Measurements from ENCODE around the gene SYNPO. TPM values are rescaled to one million over a fixed set of nuclear protein-coding genes. Genes with fewer than 3 reads are reported as not detected.
A peak's percentile ranks its signal among the peaks of the same experiment; 100 is the strongest.

SYNPO gene
- polyA plus RNA-seq, 2 of the 4 experiments (the other 2 are of a cell fraction) = 13.7 to 33.9 TPM

DNA sequence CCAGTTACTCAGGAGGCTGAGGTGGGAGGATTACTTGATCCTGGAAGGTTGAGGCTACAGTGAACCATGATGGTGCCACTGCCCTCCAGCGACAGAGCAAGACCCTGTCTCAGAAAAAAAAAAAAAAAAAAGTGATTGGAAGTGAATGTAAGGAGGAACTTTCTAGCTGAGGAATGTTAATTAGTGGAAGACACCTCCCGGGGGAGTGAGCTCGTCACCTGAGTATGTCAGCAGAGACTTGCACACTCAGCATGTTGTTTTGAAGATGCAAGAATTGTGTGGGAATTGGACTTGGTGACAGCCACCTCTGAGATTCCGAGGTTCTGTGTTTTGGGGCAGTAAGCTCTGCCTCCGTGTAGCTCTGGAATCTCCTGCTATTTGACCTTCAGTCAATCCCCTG lies 3.6 kb downstream of the SYNPO start:
- CTCF ChIA-PET = interaction anchor here (2.1 to 10.6 kb wide), 4 partner anchors 12 to 185 kb away, joined by 6 to 143 read pairs (median 52); partner anchors contain the start of gene MYOZ3
- FAIRE-seq (no peak), DNase-seq (ENCODE audit: low read depth in 1 of 2, low spot score in 1 of 2) (no peak), ATAC-seq (no peak)
- TF ChIP-seq MAFK (IDR thresholded peaks at IDR 0.05; ENCODE audit: partially characterized antibody) = peak; percentile 71
- TF ChIP-seq REST (IDR thresholded peaks at IDR 0.05) = no peak
- Histone ChIP-seq H3K4me1 (peaks cover 61% of the 10 kb centered on the region), H3K27ac (peak overlapping the region; percentile 95 to 96), H3K4me3 (no peak overlapping the region), H3K4me2 (peak overlapping the region; percentile 93), H3K9me3 (no peaks in the 10 kb centered on the region)
- POLR2A ChIA-PET = interaction anchor here (1.4 kb wide), 1 partner anchor 11 kb away, joined by 4 read pairs; no protein-coding TSS in a partner anchor
- WGBS (ENCODE audit: missing lambda C conversion rate) = 75% methylated on average over 5 of the region's 5 CpGs

DNA sequence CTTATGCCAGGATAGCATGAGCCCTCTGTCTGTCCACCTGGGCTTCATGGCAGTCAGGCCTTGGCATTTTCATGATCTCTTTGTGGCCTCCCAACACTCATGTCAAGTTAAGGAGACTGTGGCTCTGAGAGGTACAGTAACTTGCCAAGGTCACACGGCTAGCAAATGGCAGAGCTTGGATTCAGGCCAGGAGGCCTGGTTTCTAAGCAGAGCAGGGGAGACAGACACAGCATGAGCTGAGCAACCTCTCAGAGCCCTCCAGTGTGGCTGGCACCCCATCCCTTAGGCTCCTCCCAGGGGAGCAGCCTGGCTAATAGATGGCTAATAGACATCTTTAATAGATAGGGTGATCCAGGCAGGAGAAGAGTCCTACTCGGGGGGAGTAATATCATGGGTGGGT lies 4.1 kb downstream of the SYNPO start:
- H3K27ac ChIP-seq = peak overlapping the region; percentile 95 to 96
- DNase-seq (ENCODE audit: low read depth in 1 of 2, low spot score in 1 of 2) (no peak), ATAC-seq (no peak), FAIRE-seq (no peak)
- ChIA-PET CTCF (interaction anchor here (0.7 to 10.6 kb wide), 7 partner anchors 12 to 186 kb away, joined by 3 to 143 read pairs (median 6); partner anchors contain the start of gene MYOZ3), POLR2A (interaction anchor here (1.4 kb wide), 1 partner anchor 11 kb away, joined by 4 read pairs; no protein-coding TSS in a partner anchor)
- H3K4me3 ChIP-seq = no peak overlapping the region
- TF ChIP-seq HOXA7 (CRISPR knock-in tag; IDR thresholded peaks at IDR 0.05) (no peak), HOXB13 (CRISPR knock-in tag; IDR thresholded peaks at IDR 0.05; ENCODE audit: low read depth) (no peak), FOSB (CRISPR knock-in tag; IDR thresholded peaks at IDR 0.05) (no peak), NR3C1 (IDR thresholded peaks at IDR 0.05) (no peak), GATA3 (IDR thresholded peaks at IDR 0.05; ENCODE audit: borderline replicate concordance) (no peak), KDM1A (IDR thresholded peaks at IDR 0.05; ENCODE audit: low read depth) (no peak), BHLHE40 (IDR thresholded peaks at IDR 0.05; ENCODE audit: low read depth, low read length) (no peak), RFX5 (IDR thresholded peaks at IDR 0.05) (no peak), RARB (CRISPR knock-in tag; IDR thresholded peaks at IDR 0.05) (no peak), NPAS2 (CRISPR knock-in tag; IDR thresholded peaks at IDR 0.05; ENCODE audit: borderline replicate concordance) (no peak), CTCF (IDR thresholded peaks at IDR 0.05) (no peak), CBX2 (IDR thresholded peaks at IDR 0.05; ENCODE audit: borderline replicate concordance, low read depth) (no peak), EHF (CRISPR knock-in tag; IDR thresholded peaks at IDR 0.05) (no peak)
- H3K4me1 ChIP-seq = peaks cover 57% of the 10 kb centered on the region
- H3K9me3 ChIP-seq = no peaks in the 10 kb centered on the region
- peak overlapping the region; percentile 93 for H3K4me2 ChIP-seq
- WGBS (ENCODE audit: missing lambda C conversion rate) = 17% methylated on average over 2 of the region's 2 CpGs

- no peak for ATAC-seq
- peak overlapping the region; percentile 95 to 96 for H3K27ac ChIP-seq
- WGBS (ENCODE audit: missing lambda C conversion rate) = 42% methylated on average over 4 of the region's 4 CpGs
- no peak for FAIRE-seq
- H3K4me1 ChIP-seq = peaks cover 54% of the 10 kb centered on the region
- no peak overlapping the region for H3K4me3 ChIP-seq
- TF ChIP-seq, protein P1, sequence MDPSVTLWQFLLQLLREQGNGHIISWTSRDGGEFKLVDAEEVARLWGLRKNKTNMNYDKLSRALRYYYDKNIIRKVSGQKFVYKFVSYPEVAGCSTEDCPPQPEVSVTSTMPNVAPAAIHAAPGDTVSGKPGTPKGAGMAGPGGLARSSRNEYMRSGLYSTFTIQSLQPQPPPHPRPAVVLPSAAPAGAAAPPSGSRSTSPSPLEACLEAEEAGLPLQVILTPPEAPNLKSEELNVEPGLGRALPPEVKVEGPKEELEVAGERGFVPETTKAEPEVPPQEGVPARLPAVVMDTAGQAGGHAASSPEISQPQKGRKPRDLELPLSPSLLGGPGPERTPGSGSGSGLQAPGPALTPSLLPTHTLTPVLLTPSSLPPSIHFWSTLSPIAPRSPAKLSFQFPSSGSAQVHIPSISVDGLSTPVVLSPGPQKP (IDR thresholded peaks at IDR 0.05; ENCODE audit: low read depth, low read length) = no peak
- no peak for TF ChIP-seq MAZ (IDR thresholded peaks at IDR 0.05; ENCODE audit: borderline replicate concordance, low read depth, low read length)
- TF ChIP-seq CEBPB (IDR thresholded peaks at IDR 0.05) = peak; percentile 50 to 54; a peak in 2 of 4 replicates
- CTCF ChIA-PET = interaction anchor here (0.7 to 10.6 kb wide), 6 partner anchors 11 to 186 kb away, joined by 3 to 143 read pairs (median 8); partner anchors contain the start of gene MYOZ3
- peak overlapping the region; percentile 93 for H3K4me2 ChIP-seq
- DNase-seq (ENCODE audit: low read depth in 1 of 2, low spot score in 1 of 2) = no peak
- POLR2A ChIA-PET = no interaction called here
- H3K9me3 ChIP-seq = no peaks in the 10 kb centered on the region
Measured at GRCh38 chr5:150645070-150645700, 4.7 kb downstream of the SYNPO start.
